Measurements from ENCODE around the gene ZNF341.
A peak's percentile ranks its signal among the peaks of the same experiment; 100 is the strongest.
"Not testable (repeated sequence)": the region's sequence is repeated elsewhere in the genome, so short reads cannot be mapped to it uniquely, and the experiment has no call there.

The ZNF341 gene

DNA sequence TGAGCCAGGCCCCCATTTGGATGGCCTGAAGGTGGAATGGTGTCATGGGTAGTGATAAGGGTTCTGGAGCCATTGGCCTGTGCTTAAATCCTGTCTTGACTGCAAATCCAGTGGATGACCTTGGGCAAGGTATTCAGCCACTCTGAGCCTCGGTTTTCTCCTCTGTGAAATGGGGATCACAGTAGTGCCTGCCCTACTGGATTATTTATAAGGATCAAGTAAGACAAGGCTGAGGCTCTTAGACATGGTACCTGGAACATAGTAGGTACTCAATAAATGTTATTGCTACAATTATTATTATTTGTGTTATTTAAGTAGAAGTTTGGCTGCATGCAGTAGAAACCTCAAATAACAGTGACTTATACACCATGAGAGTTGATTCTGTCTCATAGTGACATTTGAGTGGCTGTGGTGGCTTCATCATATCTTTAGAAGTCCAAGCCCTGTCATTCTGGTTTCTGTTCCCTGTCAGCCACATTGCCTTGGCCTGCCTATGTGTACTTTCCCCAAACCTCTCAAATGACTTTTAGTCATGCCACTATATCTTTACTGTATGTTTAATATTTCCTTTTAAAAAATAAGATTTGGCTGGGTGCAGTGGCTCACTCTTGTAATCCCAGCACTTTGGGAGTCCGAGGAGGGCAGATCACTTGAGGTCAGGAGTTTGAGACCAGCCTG lies 41.8 kb downstream of the ZNF341 start:
- DNase-seq: no peak

DNA sequence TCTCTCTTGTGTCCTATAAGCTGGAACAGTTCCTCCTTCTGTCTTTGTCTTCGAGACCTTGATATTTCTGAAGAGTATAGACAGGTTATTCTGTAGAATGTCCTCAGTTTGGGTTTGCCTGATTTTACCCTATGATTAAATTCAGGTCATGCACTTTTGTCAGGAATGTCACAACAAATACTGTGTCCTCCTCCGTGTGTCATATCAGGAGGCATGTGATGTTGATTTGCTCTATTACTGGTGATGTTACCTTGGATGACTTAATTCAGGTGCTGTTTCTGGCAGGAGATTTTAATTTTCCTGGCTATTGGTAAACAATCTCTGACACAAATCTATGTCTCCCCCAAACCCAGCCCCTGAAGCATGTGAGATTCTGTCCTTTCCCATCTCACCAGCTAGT lies 46.0 kb downstream of the ZNF341 start:
- no peak for DNase-seq

DNA sequence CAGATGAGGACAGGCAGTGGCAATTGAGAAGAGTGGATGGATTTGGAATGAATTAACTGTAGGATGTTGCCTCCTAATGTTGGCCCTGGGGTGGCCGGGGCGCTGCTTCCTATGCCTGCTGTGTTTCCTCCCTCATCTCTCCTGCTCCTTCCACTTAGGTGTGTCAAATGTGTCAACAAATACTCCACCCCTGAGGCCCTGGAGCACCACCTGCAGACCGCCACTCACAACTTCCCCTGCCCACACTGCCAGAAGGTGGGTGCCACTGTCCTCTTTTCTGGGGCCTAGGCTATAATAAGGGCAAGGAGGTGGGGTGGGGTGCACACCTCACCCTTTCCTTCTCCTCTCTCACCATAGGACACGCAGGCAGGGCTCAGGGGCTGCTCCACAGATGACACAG lies 49.3 kb downstream of the ZNF341 start:
- no peak for DNase-seq

DNA sequence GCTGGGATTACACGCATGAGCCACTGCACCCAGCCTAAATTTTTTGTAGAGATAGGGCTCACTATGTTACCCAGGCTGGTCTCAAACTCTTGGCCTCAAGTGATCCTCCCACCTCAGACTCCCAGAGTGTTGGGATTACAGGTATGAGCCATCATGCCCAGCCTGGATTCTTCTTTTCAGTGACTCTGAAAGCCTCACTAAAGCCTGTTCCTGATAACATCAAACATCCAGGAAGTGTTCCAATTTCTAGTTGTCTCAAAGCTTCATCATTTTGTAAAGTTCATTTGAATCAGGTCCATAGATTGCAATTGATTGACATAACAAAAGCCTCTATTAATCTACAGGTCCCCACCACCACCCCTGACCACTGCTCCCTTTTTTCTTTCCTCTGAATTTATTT lies 50.1 kb downstream of the ZNF341 start:
- no peak for DNase-seq

GRCh38 chr20:33783256-33783655 lies 51.5 kb downstream of the ZNF341 start:
- no peak for DNase-seq

DNA sequence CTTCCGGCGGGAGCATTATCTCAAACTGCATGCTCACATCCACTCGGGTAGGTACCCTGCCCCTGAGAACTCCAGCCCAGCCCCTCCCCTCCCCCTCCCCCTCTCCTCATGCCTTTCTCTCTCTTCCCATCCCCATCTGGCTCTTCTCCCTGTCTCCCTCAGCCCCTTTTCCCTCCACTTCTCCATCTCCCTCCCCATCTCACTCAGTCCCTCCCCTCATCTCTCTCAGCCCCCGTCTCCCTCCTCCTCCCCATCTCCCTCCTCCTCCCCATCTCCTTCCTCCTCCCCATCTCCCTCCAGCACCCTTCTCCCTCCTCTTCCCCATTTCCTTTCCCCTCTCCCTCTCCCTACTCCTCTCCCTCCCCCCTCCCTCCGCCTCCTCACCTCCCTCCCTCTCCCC lies 52.0 kb downstream of the ZNF341 start:
- no peak for DNase-seq

- DNase-seq: no peak
Measured at GRCh38 chr20:33784225-33784624, 52.4 kb downstream of the ZNF341 start.

DNA sequence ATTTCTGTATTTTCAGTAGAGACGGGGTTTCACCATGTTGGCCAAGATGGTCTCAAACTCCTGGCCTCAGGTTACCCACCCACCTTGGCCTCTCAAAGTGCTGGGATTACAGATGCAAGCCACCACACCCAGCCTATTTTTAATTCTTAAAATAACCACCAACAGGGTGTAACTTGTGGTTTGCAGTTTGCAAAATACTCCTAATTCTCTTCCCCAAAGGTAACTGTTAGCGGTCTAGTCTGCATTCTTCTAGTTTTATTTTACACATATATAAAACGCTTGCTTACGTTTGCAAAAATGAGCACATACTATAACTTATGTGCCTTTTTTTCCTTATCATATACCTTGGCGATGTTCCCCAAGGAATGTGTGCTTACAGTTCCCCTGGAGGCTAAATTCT lies 53.7 kb downstream of the ZNF341 start:
- DNase-seq: no peak

GRCh38 chr20:33787253-33787891 lies 55.6 kb downstream of the ZNF341 start:
- no peak for DNase-seq

GRCh38 chr20:33788351-33789049 lies 56.7 kb downstream of the ZNF341 start:
- DNase-seq: no peak

GRCh38 chr20:33789109-33789857 lies 57.5 kb downstream of the ZNF341 start:
- peak; percentile 63 for DNase-seq

DNA sequence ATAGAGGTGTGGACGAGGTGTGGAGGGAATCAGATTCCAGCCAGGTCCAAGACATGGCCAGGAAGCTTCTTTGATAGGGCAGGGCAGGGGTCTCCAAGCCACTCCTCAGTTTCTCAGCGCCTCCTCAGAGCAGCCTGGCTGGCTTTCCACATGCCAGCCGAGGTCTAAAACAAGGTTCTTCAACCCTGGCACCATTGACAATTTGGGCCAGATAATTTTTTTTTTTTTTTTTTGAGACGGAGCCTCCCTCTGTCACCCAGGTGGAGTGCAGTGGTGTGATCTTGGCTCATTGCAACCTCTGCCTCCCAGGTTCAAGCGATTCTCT lies 58.0 kb downstream of the ZNF341 start:
- no peak for DNase-seq

- DNase-seq: peak; percentile 34
Measured at GRCh38 chr20:33790566-33790965, 58.8 kb downstream of the ZNF341 start.

DNA sequence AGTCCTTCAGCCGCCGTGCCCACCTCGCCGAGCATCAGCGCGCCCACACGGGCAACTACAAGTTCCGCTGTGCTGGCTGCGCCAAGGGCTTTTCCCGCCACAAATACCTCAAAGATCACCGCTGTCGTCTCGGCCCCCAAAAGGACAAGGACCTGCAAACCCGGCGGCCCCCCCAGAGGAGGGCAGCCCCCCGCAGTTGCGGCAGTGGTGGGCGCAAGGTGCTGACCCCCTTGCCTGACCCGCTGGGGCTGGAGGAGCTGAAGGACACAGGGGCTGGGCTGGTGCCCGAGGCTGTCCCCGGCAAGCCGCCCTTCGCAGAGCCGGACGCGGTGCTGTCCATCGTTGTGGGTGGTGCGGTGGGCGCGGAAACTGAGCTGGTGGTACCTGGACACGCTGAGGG lies 59.2 kb downstream of the ZNF341 start:
- no peak for DNase-seq

DNA sequence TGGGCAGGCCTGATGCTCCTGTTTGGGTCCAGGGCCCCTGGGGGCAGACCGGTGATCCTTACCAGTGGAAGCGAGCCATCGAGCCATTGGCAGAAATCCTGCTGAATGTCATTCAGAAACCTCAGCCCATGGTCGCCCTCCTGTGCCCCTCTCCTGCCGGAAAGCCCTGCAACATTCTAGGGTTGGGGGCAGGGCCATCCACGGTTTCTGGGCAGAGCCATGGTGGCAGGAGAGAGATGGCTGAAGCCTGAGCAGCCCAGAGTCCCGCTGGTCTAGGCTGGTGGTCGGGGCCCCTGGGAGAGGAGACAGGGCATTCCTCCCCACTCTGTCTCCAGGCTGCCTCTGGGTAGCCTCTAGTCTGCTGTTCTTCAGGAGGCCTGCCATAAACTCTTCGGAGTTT lies 59.7 kb downstream of the ZNF341 start:
- DNase-seq: no peak

- no peak for DNase-seq
Measured at GRCh38 chr20:33791959-33792597, 60.3 kb downstream of the ZNF341 start.

GRCh38 chr20:33792598-33792989 lies 60.8 kb downstream of the ZNF341 start:
- not testable (repeated sequence) for DNase-seq

DNA sequence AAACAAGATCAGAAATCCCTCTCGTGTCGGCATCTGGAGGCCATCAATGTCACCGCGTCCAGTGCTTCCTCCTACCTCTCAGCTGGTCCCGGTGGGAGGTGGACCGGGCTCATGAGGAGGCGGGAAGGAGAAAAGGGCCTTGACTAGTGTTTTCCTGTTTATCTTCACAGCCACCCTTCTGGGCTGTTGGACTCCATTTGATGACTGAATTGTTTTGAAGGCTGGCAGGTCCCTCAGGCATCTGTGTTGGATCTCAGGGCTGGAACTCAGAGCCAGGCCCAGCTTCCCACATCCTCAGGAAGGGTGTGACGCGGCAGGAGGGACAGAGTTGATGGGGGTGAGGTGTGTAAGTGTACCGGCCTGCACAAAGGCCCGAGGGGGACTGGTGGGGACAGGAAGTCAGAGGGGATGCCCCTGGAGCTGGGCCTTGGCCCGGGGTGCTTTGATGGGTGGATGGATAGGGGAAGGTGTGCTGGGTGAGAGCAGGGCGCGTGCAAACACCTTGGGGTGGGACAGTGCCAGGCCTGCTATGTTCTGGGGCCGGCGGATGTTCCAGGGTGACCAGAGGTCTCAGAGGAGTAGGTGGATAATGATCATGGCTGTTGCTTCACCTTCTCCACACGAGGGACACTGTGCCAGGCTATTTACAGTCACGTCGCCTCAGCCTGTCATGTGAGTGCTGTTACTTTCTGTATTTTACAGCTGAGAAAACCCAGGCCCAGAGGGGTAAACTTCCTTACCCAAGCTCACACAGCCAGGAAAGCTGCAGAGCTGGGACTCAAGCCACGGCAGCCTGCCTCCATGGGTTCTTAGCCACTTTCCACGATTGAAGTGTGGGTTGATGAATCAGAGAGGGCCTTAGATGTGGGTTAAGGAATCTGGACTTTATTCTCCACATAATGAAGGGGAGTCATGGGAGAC lies 61.5 kb downstream of the ZNF341 start:
- DNase-seq: no peak

GRCh38 chr20:33796263-33796906 lies 64.6 kb downstream of the ZNF341 start:
- peak; percentile 95 for DNase-seq

GRCh38 chr20:33796907-33797544 lies 65.2 kb downstream of the ZNF341 start:
- DNase-seq: no peak

DNA sequence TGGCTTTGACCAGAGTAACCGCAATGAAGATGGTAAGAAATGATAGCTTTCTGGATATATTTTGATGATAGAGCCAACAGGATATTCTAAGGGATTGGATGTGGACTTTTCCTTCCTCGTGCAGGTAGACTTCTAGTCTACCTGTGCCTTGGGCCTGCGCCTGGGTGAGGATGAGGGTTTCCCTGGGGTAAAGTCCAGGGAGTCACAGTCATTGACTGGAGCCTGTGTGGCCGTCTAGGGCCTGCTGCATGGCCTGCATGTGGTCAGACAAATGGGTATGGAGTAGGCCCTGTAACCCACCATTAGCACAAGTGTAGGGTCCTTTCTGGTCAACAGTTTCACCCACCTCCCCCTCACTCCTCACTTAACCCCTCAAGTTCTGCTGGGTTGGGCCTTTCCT lies 66.6 kb downstream of the ZNF341 start:
- DNase-seq: no peak

All from DMS153 (cell line).